Suprapubic skin (tissue), 4 donors: ENCODE data around the gene CTNND2. TPM values are rescaled to one million over a fixed set of nuclear protein-coding genes. Genes with fewer than 3 reads are reported as not detected.

Experiments used
- DNase-seq, 2 donors: peaks; one replicate each; pipeline ENCODE4 v3.0.0-alpha.2; 2019; ENCODE audit warnings: low spot score in 2 of 2
- H3K27ac ChIP-seq: fragments of 200-600 bp; sonication (generic); one replicate; pipeline ENCODE4 v1.5.1; 2019
- H3K27me3 ChIP-seq: fragments of 200-600 bp; sonication (generic); one replicate; pipeline ENCODE4 v1.5.1; 2019
- H3K36me3 ChIP-seq: fragments of 200-600 bp; sonication (generic); one replicate; pipeline ENCODE4 v1.5.1; 2019
- H3K4me1 ChIP-seq: fragments of 200-600 bp; sonication (generic); one replicate; pipeline ENCODE4 v1.5.1; 2019
- H3K4me3 ChIP-seq: fragments of 200-600 bp; sonication (generic); one replicate; pipeline ENCODE4 v1.5.1; 2019; ENCODE audit warnings: mild to moderate bottlenecking
- H3K9me3 ChIP-seq: fragments of 200-600 bp; sonication (generic); one replicate; pipeline ENCODE4 v1.5.1; 2019
- CTCF ChIP-seq, 2 donors: fragments of 200-600 bp in 1 of 2; fragments of 450-650 bp in 1 of 2; sonication (generic) in 1 of 2; IDR thresholded peaks; one replicate each; pipeline ENCODE4 v1.5.1; 2016 to 2019; ENCODE audit warnings: antibody characterized with exemption in 2 of 2, mild to moderate bottlenecking in 1 of 2, moderate library complexity in 1 of 2
- EP300 ChIP-seq: sonication (generic); formaldehyde crosslinking; IDR thresholded peaks from one replicate; pipeline ENCODE4 v1.6.1; 2017; ENCODE audit warnings: antibody characterized with exemption
- POLR2A ChIP-seq, 2 donors: fragments of 450-650 bp; IDR thresholded peaks; one replicate each; pipeline ENCODE4 v1.6.1; 2017; ENCODE audit warnings: antibody characterized with exemption in 2 of 2, mild to moderate bottlenecking in 2 of 2, moderate library complexity in 2 of 2
- POLR2AphosphoS5 ChIP-seq, 3 donors: sonication (generic); formaldehyde crosslinking; IDR thresholded peaks; one replicate each; pipeline ENCODE4 v1.6.1; 2017; ENCODE audit warnings: antibody characterized with exemption in 3 of 3
- WGBS: methylation state at CpG from one replicate; pipeline ENCODE4 v1.1.5; 2018; 5-methylcytosine and 5-hydroxymethylcytosine counted together
- total RNA-seq, 4 donors: library from RNA; depleted of rRNA; stranded (reverse); fragments of >200 nt; gene quantifications; one replicate each; pipeline ENCODE4 v1.1.0, GENCODE V29; 2016

CTNND2 gene
- total RNA-seq, 4 donors from 2014 or later: 0.40 to 3.8 (median 2.2) TPM

DNA sequence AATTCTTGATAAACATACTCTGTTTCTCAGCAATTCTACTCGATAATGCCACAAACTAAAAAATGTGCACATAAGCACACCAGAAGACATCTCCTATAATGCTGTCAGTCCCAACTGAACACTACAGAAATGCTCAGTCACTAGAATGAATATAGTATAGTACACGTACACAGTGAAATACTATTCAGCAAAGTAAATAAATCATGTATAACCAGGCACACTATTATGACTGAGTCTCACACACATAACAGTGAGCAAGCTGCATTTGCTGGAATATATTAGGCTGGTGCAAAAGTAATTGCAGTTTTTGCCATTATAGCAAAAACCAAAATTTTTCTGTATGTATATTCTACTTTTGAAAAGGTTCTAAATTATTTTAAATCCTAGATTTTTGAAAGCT, 310.2 kb downstream of the CTNND2 start:
- H3K9me3 ChIP-seq: no peaks in the 10 kb centered on the region
- H3K4me1 ChIP-seq: peaks cover 14% of the 10 kb centered on the region
- WGBS: 85% methylated on average over 2 of the region's 2 CpGs
- no peaks in the 10 kb centered on the region for H3K27me3 ChIP-seq
- no peaks in the 10 kb centered on the region for H3K36me3 ChIP-seq
- TF ChIP-seq POLR2AphosphoS5 (IDR thresholded peaks at IDR 0.05) (no peak), EP300 (no peak), CTCF (IDR thresholded peaks at IDR 0.05) (no peak), POLR2A (IDR thresholded peaks at IDR 0.05) (no peak)
- no peak overlapping the region for H3K27ac ChIP-seq
- DNase-seq: no peak
- no peak overlapping the region for H3K4me3 ChIP-seq

DNA sequence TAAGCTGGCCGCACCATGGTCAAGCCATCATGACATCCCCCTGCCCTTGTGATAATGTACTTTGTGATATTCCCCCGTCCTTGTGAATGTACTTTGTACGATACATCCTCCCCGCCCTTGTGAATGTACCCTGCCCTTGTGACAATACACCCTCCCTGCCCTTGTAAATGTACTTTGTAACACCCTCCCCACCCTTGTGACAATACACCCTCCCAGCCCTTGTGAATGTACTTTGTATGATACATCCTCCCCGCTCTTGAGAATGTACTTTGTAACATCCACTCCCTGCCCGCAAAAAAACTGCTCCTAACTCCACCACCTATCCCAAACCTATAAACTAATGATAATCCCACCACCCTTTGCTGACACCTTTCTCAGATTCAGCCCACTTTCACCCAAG, 313.8 kb downstream of the CTNND2 start:
- Histone ChIP-seq H3K4me3 (no peak overlapping the region), H3K36me3 (no peaks in the 10 kb centered on the region), H3K27me3 (no peaks in the 10 kb centered on the region), H3K27ac (no peak overlapping the region), H3K4me1 (peaks cover 8% of the 10 kb centered on the region), H3K9me3 (no peaks in the 10 kb centered on the region)
- TF ChIP-seq CTCF (IDR thresholded peaks at IDR 0.05) (no peak), POLR2A (IDR thresholded peaks at IDR 0.05) (no peak), POLR2AphosphoS5 (IDR thresholded peaks at IDR 0.05) (no peak), EP300 (no peak)
- WGBS: 93% methylated on average over 6 of the region's 6 CpGs
- no peak for DNase-seq

DNA sequence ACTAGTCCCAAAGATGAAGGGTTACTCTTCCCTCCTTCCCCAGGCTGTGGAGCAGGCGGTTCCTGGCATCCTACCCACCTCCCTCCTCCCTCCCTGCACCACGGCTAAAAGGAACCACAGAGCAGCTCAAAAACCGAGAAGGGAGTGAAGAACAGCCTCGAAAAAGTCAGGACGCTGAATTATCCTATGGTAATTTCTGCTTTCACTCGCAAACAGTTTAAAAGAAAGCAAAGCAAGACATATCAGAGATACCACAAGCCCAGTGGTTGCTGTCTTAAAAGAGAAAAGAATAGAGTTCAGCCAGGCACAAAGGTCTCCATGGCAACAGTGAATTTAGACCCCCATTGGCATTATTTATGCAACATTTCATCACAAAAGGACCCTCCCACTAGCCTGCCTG, 315.4 kb downstream of the CTNND2 start:
- H3K27ac ChIP-seq: no peak overlapping the region
- 18% methylated on average over 6 of the region's 6 CpGs for WGBS

DNA sequence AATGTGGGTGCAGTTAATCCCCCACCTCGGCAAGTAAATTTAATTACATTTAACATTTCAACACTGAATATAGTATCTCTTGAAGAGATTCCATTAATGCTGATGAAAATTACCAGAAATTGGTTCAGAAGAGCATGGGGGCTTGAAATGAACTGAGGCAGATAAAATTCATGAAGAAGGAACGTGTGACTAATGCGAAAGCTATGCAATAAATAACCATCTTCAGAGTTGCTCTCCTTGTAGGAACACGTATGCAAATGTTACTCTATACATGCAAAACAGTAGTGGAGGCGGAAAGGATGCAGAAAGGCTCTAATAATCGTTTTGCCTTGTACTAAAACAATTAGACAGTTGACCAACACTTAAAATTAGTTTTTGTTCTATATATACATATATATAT, 320.2 kb downstream of the CTNND2 start:
- 68% methylated on average over 6 of the region's 6 CpGs for WGBS
- Histone ChIP-seq H3K4me1 (peaks cover 2% of the 10 kb centered on the region), H3K27ac (no peak overlapping the region), H3K36me3 (no peaks in the 10 kb centered on the region), H3K27me3 (no peaks in the 10 kb centered on the region), H3K9me3 (no peaks in the 10 kb centered on the region), H3K4me3 (no peak overlapping the region)
- DNase-seq: no peak
- TF ChIP-seq EP300 (no peak), POLR2AphosphoS5 (IDR thresholded peaks at IDR 0.05) (no peak)

More for the DNA sequence above, 315.4 kb downstream of the CTNND2 start:
- DNase-seq: no peak
- no peak overlapping the region for H3K4me3 ChIP-seq
- H3K36me3 ChIP-seq: no peaks in the 10 kb centered on the region
- peaks cover 2% of the 10 kb centered on the region for H3K4me1 ChIP-seq
- TF ChIP-seq POLR2A (IDR thresholded peaks at IDR 0.05): no peak
- TF ChIP-seq POLR2AphosphoS5 (IDR thresholded peaks at IDR 0.05): no peak
- no peak for TF ChIP-seq EP300
- no peak for TF ChIP-seq CTCF (IDR thresholded peaks at IDR 0.05)
- no peaks in the 10 kb centered on the region for H3K27me3 ChIP-seq
- H3K9me3 ChIP-seq: no peaks in the 10 kb centered on the region

DNA sequence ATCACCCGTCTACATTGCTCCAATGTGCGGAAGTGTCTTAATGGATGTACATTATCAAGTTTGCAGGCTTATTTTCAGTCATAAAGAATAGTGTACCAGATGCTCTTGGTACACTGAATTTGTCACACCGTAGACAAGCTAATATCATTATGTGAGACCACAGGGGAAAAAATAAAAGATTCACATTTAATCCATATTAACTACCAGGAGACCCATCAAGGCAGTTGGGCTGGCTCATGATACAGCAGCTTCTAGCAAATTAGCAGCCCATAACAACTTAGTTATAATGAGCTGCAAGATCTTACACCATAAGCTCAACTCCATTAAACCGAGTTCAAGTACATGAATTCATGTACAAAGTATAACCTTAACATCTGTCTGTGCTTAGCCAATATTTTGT, 324.9 kb downstream of the CTNND2 start:
- no peaks in the 10 kb centered on the region for H3K27me3 ChIP-seq
- no peaks in the 10 kb centered on the region for H3K4me1 ChIP-seq
- TF ChIP-seq EP300: no peak
- no peak overlapping the region for H3K4me3 ChIP-seq
- no peaks in the 10 kb centered on the region for H3K9me3 ChIP-seq
- no peaks in the 10 kb centered on the region for H3K36me3 ChIP-seq
- DNase-seq: no peak
- 87% methylated on average over 4 of the region's 4 CpGs for WGBS
- no peak overlapping the region for H3K27ac ChIP-seq

DNA sequence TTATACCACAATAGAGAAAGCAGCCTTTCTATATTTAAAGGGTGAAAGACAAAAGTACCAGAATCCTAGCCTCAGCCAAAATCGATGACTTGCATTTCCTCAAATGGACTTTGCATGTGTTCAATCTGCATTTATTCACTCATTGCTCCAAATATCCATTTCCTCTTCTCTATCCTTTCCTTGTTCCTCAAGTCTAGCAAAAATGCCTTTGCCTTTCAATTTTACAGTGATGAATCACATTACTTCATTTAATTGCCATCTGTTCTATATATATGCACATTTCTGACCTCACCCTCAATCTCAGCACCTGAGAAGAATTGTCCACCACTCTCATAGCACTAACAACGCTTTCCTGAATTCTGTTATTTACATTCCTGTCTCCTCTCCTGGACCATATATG, 329.5 kb downstream of the CTNND2 start:
- Histone ChIP-seq H3K27ac (no peak overlapping the region), H3K36me3 (no peaks in the 10 kb centered on the region), H3K4me1 (no peaks in the 10 kb centered on the region), H3K4me3 (no peak overlapping the region), H3K9me3 (no peaks in the 10 kb centered on the region), H3K27me3 (no peaks in the 10 kb centered on the region)
- no peak for DNase-seq
- WGBS: 92% methylated on average over 2 of the region's 2 CpGs
- TF ChIP-seq POLR2AphosphoS5 (IDR thresholded peaks at IDR 0.05) (no peak), CTCF (IDR thresholded peaks at IDR 0.05) (no peak), POLR2A (IDR thresholded peaks at IDR 0.05) (no peak), EP300 (no peak)
